Activated T-cell treated with anti-CD3 and anti-CD28 coated beads, Interleukin-2, amount 50 U/mL, for 48 hours (primary cell): ENCODE measurements around the gene MC4R.

ENCODE experiments used
- DNase-seq, 2 experiments: peaks; one replicate each; pipeline ENCODE4 v3.0.0-alpha.2; 2020

Gene MC4R

DNA sequence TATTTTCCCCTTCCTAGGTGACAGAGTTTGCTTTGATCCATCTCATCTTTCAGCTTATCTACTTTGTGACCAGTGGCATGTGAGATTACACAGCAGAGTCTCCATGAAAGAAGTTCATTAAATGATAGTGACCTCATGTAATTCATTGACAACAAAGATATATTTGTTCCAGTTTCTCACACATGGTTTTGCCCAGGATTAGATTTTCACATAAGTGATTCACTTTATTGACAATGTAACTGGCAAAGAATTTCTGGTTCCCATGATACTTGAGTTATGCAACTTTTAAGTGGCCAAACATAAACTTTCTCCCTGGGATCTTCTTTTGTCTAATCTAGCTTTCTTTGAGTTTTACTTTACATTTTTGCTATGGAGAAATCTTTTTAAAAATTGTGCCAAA is 50.0 kb downstream of the MC4R start:
- no peak for DNase-seq
